Hematopoietic multipotent progenitor cell treated with erythropoietin and hydrocortisone succinate and interleukin-3 and kit ligand, for 6 days (in vitro differentiated cells): ENCODE measurements around the gene SRSF3.
"Not testable (repeated sequence)": the region's sequence is repeated elsewhere in the genome, so short reads cannot be mapped to it uniquely, and the experiment has no call there.

Experiments used
- DNase-seq: peaks from one replicate; pipeline ENCODE4 v3.0.0-alpha.2; 2015

Gene SRSF3

DNA sequence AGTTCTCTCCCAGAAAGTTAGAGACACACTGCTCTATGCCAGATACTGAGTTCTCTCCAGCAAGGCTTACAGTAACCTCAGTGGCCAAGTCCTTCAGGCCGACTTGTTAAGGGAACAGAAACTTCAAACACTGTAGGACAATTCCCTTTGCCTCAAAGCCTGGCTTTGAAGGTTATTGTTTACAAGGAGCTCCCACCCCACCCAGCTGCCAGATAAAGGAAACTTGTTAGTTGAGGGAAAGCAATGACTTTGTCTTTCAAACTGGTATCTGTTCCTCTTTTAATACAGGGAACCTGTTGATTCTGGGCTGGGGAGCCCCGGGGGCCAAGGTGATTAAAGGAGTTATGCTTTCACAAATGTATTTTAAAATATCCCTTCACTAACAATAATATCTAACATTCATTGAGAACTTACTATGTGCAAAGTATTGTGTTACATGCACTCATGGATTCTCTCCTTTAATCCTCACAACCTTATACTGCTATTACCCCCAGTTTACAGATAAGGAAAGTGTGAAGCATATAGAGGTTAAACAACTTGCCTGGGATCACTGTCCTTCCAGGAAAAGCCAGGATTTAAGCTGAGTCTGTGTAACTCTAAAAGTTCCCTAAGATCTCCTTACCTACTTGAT is 56.8 kb downstream of the SRSF3 start:
- DNase-seq: peak; percentile 42

DNA sequence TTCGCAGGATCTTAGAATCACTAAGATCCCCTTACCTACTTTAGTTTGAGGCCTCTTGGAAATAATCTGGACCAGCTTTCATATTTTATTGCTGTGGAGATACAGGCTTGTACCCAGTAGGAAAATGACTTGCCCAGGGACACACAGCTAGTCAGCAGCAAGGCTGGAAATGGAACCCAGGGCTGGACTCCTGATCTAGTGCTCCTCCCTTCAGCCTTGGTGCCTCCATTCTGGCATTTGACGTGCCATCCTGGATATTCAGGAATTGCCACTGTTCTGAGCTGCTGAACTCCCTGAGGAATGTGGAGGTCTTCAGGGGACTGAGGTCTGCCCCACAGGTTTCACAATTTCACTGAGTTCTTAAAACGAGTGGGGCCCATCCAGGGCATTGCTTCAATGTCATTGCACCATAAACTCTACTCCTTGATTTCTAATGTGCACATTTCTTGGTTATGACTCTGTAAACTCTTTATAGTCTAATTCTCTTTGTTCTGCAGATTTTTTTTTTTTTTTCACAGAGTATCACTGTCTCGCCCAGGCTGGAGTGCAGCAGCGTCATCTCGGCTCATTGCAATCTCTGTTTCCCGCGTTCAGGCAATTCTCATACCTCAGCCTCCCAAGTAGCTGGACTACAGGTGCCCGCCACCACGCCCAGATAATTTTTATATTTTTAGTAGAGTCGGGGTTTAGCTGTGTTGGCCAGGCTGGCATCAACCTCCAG is 57.7 kb downstream of the SRSF3 start:
- DNase-seq: no peak

DNA sequence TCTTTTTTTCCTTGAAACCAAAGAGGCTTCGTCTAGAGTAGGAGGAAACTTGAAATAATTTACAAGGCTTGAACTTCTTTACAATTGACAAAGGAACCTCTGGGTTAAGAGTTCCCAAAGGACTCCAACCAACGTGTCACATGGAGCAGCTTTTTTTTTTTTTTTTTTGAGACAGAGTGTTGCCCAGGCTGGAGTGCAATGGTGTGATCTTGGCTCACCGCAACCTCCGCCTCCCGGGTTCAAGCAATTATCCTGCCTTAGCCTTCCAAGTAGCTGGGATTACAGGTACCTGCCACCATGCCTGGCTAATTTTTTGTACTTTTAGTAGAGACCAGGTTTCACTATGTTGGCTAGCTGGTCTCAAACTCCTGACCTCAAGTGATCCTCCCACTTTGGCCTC is 60.3 kb downstream of the SRSF3 start:
- DNase-seq: not testable (repeated sequence)
